Dermis microvascular lymphatic vessel endothelial cell (primary cell): ENCODE results near the gene CFAP46. TPM values are rescaled to one million over a fixed set of nuclear protein-coding genes. Genes with fewer than 3 reads are reported as not detected.

Experiments
- DNase-seq, 2 donors: peaks; one replicate each; pipeline versions ENCODE4 v3.0.0 to v3.0.0-alpha.2; 2010; ENCODE audit warnings: low read depth in 2 of 2
- total RNA-seq: library from RNA; depleted of rRNA; stranded (reverse); fragments of >200 nt; gene quantifications from 2 replicates; pipeline ENCODE4 v1.2.1, GENCODE V29; 2014

CFAP46 gene
- total RNA-seq, 1 donor from 2014 or later = 1.2 TPM

- DNase-seq = no peak
Observed at GRCh38 chr10:132882069-132882951, 60.1 kb downstream of the CFAP46 start.

GRCh38 chr10:132881186-132881920 is 61.0 kb downstream of the CFAP46 start:
- DNase-seq = no peak

GRCh38 chr10:132880128-132880981 is 62.0 kb downstream of the CFAP46 start:
- no peak for DNase-seq

GRCh38 chr10:132879408-132880127 is 62.8 kb downstream of the CFAP46 start:
- no peak for DNase-seq

- no peak for DNase-seq
Observed at GRCh38 chr10:132878730-132879407, 63.5 kb downstream of the CFAP46 start.

- no peak for DNase-seq
Observed at GRCh38 chr10:132878091-132878729, 64.2 kb downstream of the CFAP46 start.

GRCh38 chr10:132877473-132877872 is 64.9 kb downstream of the CFAP46 start:
- DNase-seq = no peak

- no peak for DNase-seq
Observed at GRCh38 chr10:132876993-132877431, 65.4 kb downstream of the CFAP46 start.

- DNase-seq = no peak
Observed at GRCh38 chr10:132876131-132876860, 66.1 kb downstream of the CFAP46 start.

- no peak for DNase-seq
Observed at GRCh38 chr10:132875435-132875834, 66.9 kb downstream of the CFAP46 start.

GRCh38 chr10:132873395-132873794 is 69.0 kb downstream of the CFAP46 start:
- DNase-seq = no peak

- no peak for DNase-seq
Observed at GRCh38 chr10:132872658-132873057, 69.7 kb downstream of the CFAP46 start.

GRCh38 chr10:132870426-132870825 is 71.9 kb downstream of the CFAP46 start:
- DNase-seq = no peak

GRCh38 chr10:132869621-132870020 is 72.7 kb downstream of the CFAP46 start:
- DNase-seq = no peak

GRCh38 chr10:132868995-132869394 is 73.4 kb downstream of the CFAP46 start:
- no peak for DNase-seq

- no peak for DNase-seq
Observed at GRCh38 chr10:132867801-132868644, 74.3 kb downstream of the CFAP46 start.

- no peak for DNase-seq
Observed at GRCh38 chr10:132866601-132867381, 75.6 kb downstream of the CFAP46 start.
